Measurements from ENCODE around the gene RND2. TPM values are rescaled to one million over a fixed set of nuclear protein-coding genes. Genes with fewer than 3 reads are reported as not detected.

RND2 gene
- total and polyA plus RNA-seq, 2 of the 13 experiments (the other 11 are each of a cell fraction or from before 2014, with no cell fraction given): 0.05 to 0.11 TPM

DNA sequence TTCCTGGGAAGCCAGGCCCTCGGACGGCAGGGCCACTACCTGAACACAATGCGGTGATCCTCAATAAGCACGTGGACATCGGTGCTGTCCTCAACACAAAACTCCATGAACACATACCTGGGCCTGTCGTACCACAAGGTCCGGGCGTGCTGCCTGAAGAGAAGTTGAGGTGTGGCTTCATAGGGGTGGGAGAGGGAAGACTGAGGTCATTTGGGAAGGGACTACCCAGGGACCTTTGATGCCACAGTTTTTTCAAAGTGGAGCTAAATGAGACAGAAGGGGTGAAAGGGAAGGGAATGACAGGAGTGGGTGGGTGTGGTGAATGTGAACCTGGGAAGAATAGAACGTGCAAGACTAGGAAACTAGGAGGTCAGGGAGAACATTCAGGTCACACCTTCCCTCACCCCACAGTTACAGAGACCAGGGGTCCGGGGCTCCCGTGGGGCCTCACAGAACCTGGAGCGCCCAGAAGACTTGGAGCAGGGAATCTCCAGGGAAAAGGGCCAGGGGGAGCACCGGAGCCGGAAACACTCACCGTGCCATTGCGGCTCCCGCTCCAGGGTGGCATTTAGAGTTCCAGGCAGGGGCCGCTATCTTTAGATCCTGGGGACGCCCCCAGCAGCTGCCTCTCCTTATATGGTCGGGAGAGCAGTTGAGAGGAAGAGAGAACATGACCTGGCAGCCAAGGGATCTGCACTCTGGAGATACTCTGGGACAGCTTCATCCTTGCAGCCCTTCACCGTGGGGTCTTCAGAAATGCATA lies 45.3 kb upstream of the RND2 start, which contains the start of gene PTGES3L (continued):
- no peak for TF ChIP-seq GPBP1L1 (CRISPR knock-in tag; IDR thresholded peaks at IDR 0.05)
- TF ChIP-seq PHB2 (IDR thresholded peaks at IDR 0.05; ENCODE audit: partially characterized antibody): no peak
- TF ChIP-seq ZNF230 (CRISPR knock-in tag; IDR thresholded peaks at IDR 0.05): no peak
- TF ChIP-seq RFX5 (IDR thresholded peaks at IDR 0.05; ENCODE audit: low read depth, low read length): 0 out of 2 replicates have a peak, but pooled peaks have one; percentile 18
- no peak for TF ChIP-seq ZNF24 (IDR thresholded peaks at IDR 0.05)
- TF ChIP-seq, protein P1, sequence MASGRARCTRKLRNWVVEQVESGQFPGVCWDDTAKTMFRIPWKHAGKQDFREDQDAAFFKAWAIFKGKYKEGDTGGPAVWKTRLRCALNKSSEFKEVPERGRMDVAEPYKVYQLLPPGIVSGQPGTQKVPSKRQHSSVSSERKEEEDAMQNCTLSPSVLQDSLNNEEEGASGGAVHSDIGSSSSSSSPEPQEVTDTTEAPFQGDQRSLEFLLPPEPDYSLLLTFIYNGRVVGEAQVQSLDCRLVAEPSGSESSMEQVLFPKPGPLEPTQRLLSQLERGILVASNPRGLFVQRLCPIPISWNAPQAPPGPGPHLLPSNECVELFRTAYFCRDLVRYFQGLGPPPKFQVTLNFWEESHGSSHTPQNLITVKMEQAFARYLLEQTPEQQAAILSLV (CRISPR knock-in tag; IDR thresholded peaks at IDR 0.05; ENCODE audit: borderline replicate concordance): no peak
- peak; percentile 76; the same call in 1 of the 2 replicates for TF ChIP-seq ZNF333 (CRISPR knock-in tag; IDR thresholded peaks at IDR 0.05; ENCODE audit: borderline replicate concordance)
- no peak for TF ChIP-seq SIN3B (IDR thresholded peaks at IDR 0.05; ENCODE audit: low read length)
- no peak for TF ChIP-seq REXO4 (CRISPR knock-in tag; IDR thresholded peaks at IDR 0.05; ENCODE audit: borderline replicate concordance)
- TF ChIP-seq, protein P2, sequence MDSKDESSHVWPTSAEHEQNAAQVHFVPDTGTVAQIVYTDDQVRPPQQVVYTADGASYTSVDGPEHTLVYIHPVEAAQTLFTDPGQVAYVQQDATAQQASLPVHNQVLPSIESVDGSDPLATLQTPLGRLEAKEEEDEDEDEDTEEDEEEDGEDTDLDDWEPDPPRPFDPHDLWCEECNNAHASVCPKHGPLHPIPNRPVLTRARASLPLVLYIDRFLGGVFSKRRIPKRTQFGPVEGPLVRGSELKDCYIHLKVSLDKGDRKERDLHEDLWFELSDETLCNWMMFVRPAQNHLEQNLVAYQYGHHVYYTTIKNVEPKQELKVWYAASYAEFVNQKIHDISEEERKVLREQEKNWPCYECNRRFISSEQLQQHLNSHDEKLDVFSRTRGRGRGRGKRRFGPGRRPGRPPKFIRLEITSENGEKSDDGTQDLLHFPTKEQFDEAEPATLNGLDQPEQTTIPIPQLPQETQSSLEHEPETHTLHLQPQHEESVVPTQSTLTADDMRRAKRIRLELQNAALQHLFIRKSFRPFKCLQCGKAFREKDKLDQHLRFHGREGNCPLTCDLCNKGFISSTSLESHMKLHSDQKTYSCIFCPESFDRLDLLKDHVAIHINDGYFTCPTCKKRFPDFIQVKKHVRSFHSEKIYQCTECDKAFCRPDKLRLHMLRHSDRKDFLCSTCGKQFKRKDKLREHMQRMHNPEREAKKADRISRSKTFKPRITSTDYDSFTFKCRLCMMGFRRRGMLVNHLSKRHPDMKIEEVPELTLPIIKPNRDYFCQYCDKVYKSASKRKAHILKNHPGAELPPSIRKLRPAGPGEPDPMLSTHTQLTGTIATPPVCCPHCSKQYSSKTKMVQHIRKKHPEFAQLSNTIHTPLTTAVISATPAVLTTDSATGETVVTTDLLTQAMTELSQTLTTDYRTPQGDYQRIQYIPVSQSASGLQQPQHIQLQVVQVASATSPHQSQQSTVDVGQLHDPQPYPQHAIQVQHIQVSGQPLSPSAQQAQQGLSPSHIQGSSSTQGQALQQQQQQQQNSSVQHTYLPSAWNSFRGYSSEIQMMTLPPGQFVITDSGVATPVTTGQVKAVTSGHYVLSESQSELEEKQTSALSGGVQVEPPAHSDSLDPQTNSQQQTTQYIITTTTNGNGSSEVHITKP (CRISPR knock-in tag; IDR thresholded peaks at IDR 0.05; ENCODE audit: low read depth): no peak; the same call in 1 of the 2 replicates
- no peak for TF ChIP-seq CBFB (CRISPR knock-in tag; IDR thresholded peaks at IDR 0.05)
- no peak for TF ChIP-seq ZSCAN30 (CRISPR knock-in tag; IDR thresholded peaks at IDR 0.05)
- TF ChIP-seq POLR2AphosphoS5 (IDR thresholded peaks at IDR 0.05; ENCODE audit: low read depth, low read length): no peak
- TF ChIP-seq, protein P3, sequence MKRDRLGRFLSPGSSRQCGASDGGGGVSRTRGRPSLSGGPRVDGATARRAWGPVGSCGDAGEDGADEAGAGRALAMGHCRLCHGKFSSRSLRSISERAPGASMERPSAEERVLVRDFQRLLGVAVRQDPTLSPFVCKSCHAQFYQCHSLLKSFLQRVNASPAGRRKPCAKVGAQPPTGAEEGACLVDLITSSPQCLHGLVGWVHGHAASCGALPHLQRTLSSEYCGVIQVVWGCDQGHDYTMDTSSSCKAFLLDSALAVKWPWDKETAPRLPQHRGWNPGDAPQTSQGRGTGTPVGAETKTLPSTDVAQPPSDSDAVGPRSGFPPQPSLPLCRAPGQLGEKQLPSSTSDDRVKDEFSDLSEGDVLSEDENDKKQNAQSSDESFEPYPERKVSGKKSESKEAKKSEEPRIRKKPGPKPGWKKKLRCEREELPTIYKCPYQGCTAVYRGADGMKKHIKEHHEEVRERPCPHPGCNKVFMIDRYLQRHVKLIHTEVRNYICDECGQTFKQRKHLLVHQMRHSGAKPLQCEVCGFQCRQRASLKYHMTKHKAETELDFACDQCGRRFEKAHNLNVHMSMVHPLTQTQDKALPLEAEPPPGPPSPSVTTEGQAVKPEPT (CRISPR knock-in tag; IDR thresholded peaks at IDR 0.05; ENCODE audit: low read depth): no peak; the same call in 1 of the 2 replicates
- 0 out of 2 replicates have a peak, but pooled peaks have one; percentile 76 for TF ChIP-seq ZNF776 (CRISPR knock-in tag; IDR thresholded peaks at IDR 0.05)
- TF ChIP-seq, protein P4, sequence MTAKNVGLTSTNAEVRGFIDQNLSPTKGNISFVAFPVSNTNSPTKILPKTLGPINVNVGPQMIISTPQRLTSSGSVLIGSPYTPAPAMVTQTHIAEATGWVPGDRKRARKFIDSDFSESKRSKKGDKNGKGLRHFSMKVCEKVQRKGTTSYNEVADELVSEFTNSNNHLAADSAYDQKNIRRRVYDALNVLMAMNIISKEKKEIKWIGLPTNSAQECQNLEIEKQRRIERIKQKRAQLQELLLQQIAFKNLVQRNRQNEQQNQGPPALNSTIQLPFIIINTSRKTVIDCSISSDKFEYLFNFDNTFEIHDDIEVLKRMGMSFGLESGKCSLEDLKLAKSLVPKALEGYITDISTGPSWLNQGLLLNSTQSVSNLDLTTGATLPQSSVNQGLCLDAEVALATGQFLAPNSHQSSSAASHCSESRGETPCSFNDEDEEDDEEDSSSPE (CRISPR knock-in tag; IDR thresholded peaks at IDR 0.05): 0 out of 2 replicates have a peak, but pooled peaks have one; percentile 24
- TF ChIP-seq TOE1 (CRISPR knock-in tag; IDR thresholded peaks at IDR 0.05): no peak
- TF ChIP-seq ATRX (CRISPR knock-in tag; IDR thresholded peaks at IDR 0.05; ENCODE audit: borderline replicate concordance): no peak
- peak; percentile 26 for TF ChIP-seq ZEB1 (IDR thresholded peaks at IDR 0.05; ENCODE audit: insufficient replicate concordance, low read depth)

Data from HepG2 (cell line).